NCI-H187 (cell line): ENCODE measurements around the gene TSR2.
A peak's percentile ranks its signal among the peaks of the same experiment; 100 is the strongest.

Experiments
- DNase-seq, 2 experiments: peaks; one replicate each; lab custom pipeline; 2025; lab: John Stamatoyannopoulos, UW

Gene TSR2, protein sequence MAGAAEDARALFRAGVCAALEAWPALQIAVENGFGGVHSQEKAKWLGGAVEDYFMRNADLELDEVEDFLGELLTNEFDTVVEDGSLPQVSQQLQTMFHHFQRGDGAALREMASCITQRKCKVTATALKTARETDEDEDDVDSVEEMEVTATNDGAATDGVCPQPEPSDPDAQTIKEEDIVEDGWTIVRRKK

DNA sequence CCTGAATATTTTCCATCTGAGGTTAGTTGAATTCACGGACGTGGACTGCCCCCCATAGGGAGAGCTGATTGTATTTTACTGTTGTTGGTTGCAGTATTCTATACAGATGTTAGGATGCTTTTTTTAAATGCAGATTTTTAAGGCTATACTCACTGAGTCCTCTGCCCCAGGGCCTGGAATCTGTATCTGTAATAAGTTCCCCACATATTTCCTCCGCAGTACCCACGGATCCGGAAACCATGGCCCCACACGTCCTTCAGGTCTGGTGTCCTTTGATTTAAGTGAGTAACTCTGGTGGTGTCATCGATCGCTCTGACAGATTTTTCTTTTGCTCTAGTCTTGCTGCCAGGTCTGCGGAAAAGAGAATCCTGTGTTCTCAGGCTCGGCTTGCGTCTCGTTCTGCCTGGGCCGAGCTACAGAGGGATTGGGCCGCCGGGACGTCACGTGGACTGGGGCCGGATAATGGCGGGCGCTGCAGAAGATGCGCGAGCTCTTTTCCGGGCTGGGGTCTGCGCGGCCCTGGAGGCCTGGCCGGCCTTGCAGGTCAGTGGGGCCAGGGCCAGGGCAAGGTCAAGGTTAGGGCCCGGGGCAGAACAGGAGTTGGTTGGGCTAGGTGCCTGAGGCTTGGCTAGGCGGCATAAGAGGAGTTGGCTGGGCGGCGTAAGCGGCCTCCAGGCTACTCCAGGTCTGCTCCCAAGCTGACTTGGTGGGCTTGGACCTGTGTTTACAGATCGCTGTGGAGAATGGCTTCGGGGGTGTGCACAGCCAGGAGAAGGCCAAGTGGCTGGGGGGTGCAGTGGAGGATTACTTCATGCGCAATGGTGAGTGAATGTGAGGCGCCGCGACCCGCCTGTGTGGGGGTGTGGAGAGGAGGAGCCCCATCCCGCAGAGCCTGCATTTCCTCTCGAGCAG, at the start of gene TSR2:
Gene TSR2 (plus strand): TSS at position 445 of the 912 bp plus-strand sequence. CDS start 18 bp downstream, at position 463.
- peak; percentile 8 to 29 for DNase-seq

DNA sequence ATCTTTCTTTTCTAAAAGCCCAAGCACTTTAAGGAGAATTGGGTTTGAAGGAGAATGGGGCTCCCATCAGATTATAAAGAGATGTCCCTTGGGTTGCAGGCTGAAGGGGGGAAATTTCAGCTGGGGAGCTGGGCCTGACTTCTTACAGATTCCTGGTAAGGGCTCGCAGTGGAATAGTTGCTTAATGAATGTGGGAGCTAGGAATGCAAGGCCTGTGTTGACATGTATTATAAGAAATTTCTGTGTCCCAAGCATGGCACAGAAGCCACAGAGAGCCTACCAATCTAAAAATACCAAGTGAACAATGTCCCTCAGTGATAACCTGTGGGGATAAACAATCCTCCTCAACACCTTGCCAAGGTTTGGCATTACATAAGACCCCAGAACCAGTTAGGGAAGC, 43.1 kb upstream of the TSR2 start:
- no peak for DNase-seq

DNA sequence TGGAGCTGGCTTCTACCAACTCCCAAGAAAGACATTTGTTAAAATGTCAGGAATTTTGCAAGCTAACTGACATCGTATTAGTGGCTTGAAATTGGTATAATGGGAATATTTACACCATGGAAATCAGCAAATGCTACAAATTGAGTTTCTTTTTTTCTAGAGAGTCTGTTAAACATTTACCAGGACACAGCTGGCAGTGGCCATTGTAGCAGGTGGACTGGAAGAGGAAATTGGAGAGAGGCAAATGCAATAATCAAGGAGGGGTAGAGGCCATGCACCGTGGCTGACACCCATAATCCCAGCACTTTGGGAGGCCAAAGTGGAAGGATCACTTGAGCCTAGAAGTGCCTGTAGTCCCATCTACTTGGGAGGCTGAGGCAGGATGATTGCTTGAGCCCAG, 32.9 kb upstream of the TSR2 start:
- DNase-seq: no peak

DNA sequence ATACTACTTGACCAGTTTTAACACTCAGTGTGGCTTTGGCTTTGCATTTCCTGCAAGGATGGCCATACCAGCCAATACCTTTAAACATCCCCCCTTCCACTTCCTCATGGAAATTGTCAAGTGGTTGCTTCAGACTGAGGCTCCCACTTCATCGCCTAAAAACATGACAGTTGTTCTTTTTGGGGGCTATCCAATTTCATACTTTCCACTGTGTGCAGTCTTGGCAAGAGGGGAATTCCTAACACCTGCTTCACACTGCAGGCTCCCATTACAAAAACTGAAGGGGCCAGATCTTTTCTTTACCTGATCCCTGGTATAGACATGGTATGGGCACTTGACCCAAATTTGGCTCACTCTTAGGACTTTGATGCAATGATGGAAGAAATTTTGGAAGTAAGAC, 28.5 kb upstream of the TSR2 start:
- DNase-seq: no peak

DNA sequence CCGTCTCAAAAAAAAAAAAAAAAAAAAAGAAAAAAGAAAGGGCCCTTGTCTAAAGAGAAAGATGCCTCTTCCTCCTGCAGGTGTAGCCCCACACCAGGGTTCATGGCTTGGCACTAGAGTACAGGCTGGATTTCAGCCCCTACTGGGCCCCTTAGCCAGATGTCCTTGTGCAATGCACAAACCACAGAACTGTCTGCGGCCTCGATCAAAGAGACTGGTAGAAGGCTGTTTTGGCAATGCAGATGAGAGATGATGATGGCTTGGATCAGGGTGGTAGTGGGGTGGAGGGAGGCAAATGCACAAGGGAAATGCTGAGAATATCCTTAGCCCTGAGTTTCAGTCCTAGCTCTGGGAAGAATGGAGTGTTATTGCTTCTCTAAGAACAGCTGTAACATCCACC, 26.5 kb upstream of the TSR2 start:
- DNase-seq: no peak

DNA sequence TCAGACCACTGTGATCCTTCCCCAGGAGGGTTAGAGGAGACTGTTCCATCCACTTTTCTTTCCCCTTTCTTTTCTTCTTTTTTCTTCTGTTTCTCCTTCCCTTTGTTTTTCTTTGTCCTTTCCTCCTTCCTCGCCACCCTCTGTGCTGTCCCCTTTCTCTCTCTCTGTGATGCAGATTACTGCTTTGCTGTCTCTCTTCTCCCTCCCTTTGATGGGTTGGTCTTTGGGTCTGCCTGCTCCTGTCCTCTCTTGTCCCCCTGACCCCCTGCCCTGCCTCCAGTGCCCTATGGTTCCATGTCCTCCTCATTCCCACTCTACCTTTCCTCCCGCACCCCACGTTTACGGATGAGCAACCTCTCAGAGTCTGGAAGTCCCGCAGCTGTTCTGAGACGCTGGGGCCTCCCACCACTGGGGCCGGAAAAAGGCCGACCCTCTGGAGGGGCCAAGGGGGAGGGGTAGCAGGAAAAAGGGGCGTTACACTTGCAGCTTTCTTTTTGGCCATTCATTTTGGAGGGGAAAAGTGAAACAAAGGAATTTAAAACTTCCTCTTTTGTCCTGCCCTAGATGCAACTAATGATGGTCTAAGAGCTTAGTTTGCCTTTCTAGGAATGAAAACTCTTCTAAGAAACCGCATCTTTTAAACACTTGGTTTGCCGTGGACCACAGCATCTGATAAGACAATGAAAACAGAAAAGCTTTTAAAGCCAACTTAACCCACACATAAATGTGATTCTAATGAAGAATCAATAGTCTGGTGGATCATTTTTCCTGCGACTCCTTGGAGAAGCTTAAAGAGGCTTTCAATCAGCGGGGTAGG, 24.5 kb upstream of the TSR2 start:
- no peak for DNase-seq

DNA sequence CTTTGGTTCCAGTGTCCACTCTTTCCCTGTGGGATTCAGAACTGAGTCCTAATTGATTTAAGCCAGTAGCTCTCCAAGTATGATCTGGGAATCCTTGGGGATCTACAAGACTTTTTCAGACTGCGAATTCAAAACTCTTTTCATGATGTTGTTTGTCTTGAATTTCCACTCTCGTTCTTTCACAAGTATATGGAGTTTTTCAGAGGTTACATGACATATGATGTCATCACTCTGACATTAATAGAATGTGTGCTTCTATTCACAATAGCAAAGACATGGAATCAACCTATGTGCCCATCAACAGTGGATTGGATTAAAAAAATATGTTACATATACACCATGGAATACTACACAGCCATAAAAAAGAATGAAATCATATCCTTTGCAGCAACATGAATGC, 23.2 kb upstream of the TSR2 start:
- DNase-seq: no peak

DNA sequence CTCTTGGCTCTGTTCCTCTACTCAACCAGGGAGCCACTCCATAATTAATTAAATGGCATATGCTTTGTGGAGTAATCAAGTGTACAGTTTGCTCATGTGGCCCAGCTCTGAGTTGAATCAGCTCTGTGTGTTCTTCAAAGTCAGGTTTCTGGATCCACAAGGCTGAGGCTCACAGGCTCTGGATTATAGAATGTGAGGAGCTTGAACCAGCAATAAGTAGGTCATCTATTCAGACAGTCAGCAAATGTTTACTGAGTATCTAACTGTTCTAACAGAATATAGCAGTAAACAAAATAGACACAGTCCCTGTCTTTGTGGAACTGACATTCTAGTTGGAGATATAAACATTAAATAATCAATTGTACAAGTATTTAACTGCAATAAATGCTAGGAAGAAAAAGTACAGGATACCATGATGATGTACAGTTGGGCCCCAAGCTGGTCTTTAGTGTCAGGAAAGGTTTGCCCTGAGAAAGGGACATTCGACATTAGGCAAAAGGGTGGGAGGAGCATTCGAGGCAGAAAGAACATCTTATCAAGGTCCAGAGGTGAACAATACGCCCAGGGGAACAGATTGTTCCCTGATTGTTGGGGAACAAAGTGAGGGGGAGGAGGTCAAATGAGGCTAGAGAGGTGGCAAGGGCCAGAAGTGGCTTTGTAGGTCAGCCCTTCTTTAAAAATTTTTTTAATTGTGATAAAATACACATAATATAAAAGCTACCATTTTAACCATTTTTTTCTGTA, 20.5 kb upstream of the TSR2 start:
- DNase-seq: no peak

DNA sequence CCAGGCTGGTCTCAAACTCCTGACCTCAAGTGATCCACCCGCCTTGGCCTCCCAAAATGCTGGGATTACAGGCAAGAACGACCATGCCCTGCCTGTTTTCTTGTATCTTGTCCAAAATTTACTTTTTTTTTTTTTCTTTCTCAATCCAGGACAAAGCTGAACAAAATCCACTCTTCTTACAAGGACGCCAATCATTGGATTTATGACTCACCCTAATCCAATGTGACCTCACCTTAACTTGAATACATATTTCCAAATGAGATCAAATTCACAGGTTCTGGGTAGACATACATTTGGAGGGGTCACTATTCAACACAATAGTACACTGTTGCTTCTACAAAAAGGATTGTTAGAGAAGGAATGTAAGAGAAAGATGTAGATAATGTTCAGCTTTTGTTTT, 18.0 kb upstream of the TSR2 start:
- DNase-seq: no peak

DNA sequence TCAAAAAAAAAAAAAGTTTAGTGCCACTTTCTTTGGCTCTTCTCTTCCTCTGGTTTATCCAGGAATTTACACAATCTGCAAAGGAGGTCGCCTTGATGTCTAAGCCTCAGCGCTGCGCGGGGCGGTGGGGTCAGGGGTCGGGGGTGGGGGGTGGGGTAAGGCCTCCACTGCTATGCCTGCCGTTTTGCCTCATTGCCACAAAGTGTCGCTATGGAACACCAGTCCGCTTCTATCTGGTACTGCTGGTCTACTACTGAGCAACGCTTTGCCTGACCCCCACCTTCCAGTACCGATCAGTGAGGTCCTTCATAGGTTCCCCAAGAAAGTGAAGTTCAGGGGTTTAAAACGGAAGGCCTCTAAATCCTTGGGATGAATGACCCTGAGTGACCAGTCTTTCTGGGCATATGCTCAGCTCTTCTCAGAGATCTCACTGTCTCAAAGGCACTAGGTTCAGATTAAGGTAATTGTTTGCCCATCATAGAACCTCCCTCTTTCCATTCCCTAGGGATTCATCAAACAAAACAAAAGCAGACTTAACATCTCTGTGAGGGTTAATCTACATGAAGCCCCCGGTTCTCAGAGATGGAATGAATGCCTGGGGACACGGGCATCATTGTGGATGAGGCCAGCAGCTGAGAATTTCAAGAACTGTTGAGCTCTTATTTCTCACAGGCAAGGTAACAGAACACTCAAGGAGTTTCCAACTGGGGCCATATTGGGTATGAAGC, 16.9 kb upstream of the TSR2 start:
- DNase-seq: no peak

DNA sequence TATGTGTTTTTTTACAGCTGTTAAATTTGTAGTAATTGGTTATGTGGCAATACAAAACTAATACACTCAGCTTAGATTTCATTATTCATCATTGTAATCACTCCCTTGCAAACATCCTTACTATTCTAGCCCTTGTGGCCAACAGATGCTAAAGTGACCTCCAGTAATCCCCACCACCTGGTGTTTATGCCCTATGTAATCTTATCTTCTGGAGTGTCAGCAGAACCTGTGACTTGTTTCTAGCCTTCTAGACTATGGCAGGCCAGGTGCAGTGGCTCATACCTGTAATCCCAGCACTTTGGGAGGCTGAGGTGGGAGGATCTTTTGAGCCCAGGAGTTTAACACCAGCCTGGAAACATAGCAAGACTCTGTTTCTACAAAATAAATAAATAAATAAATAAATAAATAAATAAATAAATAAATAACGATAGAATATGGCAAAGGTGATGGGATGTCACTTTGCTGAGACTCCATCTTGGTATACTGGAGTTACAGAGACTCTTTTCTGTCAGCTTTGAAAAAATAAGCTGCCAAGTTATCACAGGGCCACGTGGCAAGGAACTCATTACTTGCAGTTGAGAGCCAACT, 12.3 kb upstream of the TSR2 start:
- no peak for DNase-seq

DNA sequence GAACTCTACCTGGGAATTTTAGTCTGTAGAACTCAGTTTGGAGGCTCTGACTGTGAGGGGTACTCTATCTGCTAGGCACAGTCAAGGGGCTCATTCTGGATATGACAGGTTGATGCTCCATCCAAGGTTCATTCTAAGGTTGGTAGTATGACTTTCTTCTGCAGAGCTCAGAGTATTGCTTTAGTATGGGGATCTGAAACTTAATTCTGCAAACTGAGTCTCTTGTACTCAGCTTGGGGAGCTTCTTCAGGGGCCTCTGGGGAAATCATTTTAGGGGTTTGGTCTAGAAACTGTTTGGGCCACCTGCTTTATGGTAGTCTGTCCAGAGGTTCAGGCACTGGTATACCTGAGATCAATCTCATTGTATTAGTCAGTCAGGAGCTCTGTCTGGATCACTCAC, 9.7 kb upstream of the TSR2 start:
- DNase-seq: no peak

DNA sequence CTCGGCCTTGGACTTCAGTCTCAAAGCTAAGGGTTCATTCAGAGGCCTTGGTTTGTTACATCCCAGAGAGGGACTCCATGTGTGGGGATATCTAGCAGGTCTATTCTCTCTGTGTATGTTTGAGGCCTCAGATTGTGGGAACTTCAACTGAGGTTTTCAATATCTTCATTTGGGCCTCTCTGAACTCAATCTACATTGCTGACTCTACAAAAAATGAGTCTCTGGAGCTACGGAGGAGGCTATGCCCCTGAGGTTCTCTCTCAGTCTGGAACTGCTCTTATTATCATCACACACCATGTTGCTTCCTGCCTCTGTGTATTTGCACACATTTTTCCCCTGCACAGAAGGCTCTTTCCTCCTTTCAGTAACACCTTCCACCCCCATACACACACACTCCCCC, 5.1 kb upstream of the TSR2 start:
- no peak for DNase-seq

DNA sequence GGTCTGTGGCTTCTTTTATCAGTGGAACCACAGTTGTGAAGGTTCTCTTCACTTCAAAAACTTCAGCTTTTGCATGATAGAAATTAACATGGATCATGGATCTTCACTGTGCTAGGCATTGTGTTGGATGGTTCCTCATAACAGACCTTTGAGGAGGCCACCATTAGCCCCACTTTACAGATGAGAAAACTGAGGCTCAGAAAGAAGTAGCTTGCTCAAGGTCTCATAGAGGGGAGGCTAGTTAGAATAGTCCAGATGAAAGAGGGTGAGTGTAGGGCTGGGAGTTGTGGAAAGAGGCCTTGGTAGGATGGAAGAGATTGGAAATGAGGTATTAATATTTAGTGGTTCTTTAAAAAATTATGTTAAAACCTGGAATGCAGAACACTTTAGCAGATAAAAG, 2.6 kb downstream of the TSR2 start:
- no peak for DNase-seq

DNA sequence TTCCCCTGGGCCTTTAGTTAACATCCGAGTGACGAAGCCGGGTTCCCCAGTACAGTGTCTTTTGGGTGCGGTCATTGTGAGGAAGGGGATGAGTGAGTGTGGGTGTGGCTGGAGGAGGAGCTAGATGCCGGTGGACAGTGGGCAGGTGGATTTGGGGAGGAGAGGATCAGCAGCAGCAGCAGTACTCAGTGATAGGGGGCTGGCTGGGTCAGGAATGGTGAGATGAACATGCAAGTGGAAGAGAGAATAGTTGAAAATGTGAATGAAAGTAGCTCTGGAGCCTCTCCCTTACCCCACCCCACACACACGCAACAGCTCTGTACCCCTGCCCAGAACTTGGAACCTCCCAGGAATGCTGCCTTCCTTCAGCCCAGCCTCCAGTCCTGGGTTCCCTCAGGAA, 4.5 kb downstream of the TSR2 start:
- no peak for DNase-seq

DNA sequence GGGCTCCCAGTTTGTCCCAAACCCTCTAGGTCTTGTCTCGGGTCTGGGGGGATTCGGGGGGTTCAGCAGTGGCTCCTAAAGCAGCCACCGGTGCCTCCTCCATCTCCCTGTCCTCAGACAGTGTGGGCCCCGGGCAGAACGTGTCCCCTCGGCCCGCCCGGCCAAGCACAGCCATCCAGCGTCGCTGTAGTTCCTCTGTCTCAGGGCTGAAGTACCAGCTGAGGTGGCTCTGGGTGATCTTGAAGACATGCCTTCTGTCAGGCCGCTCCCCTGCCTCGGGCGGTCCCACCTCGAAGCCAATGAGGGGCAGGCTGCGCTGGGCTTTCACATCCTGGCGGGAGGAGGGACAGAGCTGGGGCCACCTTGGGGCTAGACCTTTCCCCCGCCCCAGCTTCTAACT, 5.9 kb downstream of the TSR2 start:
- no peak for DNase-seq

DNA sequence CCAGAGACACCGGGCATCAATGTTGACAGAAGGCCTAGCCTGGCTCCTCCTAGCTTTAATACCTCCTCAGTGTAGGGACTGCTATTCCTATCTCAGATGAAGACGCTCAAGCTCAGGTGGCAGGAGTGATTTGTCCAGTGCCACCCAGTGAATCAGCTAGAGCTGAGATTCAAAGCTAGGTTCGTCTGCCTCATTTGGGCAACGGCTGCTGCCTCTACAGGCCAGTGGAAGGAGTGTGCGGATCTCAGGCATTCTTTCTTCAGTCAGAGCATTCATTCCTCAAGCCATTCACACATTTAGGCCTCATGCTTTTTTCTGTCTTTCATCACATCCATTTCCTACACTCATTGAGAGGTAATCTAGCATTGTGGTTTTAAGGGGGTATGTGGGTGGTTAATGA, 7.3 kb downstream of the TSR2 start:
- no peak for DNase-seq

DNA sequence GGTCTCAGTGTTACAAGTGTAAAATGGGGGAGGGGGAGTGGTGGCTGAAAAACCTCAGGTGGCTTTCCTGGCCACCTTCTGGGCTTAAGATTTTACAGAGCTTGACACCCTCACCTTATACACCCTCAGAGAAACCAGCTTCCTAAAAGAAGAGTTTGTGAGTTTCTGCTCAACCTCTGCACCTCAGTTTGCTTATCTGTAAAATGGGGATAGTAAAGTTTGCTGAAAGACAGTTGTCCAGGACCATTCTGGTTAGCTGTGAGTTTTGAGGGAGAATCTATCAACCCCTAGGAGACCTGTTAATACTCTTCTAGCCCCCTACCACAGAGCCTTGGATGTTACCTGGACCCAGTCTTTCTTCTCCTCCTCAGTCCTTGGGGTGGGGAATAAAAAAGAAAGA, 9.7 kb downstream of the TSR2 start:
- no peak for DNase-seq

DNA sequence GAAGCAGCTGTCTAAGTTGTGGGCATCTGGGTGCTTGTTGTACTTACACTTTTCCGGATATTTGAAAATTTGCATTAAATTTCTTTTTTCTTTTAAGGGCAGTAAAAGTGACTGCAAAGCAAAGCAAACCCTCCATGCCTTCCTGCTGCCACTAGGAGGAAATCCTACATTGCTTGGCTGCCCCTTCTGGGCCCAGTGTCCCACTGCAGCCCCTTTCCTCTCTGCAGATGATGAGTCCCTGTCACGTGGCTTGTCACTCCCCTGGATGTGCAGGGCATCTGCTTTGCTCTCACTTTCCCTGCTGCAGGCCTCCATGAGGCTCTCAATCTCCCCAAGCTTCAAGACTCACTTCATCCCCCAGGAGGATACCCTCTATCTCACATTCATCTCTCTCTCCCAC, 12.7 kb downstream of the TSR2 start:
- DNase-seq: no peak

DNA sequence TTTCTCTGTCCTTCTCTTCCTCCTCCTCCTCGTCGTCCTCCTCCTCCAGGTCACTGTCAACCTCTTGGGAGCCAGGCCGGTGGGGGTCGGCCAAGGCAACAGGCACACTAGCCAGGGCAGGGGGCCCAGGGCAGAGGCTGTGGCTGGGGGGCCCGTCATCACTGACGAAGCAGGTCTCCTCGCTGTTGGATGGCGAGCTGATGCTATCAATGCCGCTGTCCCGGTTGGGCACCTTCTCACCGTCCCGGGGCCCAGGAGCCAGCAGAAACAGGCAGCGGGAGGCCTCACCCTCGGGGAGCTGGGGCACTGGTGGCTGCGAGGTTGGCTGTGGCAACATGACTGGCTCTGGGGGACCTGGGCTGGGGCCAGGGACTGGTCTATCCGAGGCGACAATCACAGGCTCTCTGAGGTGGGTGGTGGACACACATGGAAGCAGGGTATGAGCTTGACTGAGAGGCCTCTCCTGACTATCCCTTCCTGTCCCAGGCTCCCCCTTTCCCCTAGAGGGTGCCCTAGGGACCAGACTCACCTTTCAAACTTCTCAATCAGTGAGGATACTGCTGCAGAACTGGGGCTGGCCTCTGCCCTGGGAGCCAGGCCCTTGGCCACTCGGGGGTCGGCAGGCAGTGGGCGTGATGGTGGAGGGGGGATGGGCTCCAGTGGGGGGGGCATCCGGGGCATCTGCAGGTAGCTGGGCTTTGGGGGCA, 30.0 kb downstream of the TSR2 start:
- DNase-seq: no peak
